HepG2 (cell line): Measurements from ENCODE around the gene RBBP8NL. TPM values are rescaled to one million over a fixed set of nuclear protein-coding genes. Genes with fewer than 3 reads are reported as not detected.

ENCODE experiments used
- ATAC-seq: fragments of 200-7000 bp; cut with Tn5 transposase; 3 replicates; pipeline ENCODE4 v1.9.1; 2020; ENCODE audit warnings: mild to moderate bottlenecking, moderate library complexity
- BruUV-seq: library from RNA; stranded (reverse); fragments of 400-500 nt; replicated peaks from 2 replicates; lab custom pipeline; 2021; lab: Mats Ljungman, UMichigan
- CTCF ChIA-PET: fragments of 300-600 bp; formaldehyde crosslinking; extraction: SDS; loops from one replicate; lab custom pipeline; 2021; ENCODE audit warnings: low total read pairs, inconsistent platforms, low intra/inter-chr PET ratio; lab: Yijun Ruan, JAX
- POLR2A ChIA-PET: fragments of 350-600 bp; sonication (Branson Sonifier 250); formaldehyde crosslinking; loops from one replicate; lab custom pipeline; 2020; ENCODE audit warnings: antibody characterized with exemption, inconsistent platforms; lab: Yijun Ruan, JAX
- DNase-seq: peaks from one replicate; pipeline ENCODE4 v3.0.0-alpha.2; 2015; ENCODE audit warnings: low spot score
- FAIRE-seq: peaks from 3 replicates; lab custom pipeline; 2011; peaks lifted over from hg19 to GRCh38; lab: Jason Lieb, UNC
- H2AFZ ChIP-seq: one replicate; pipeline ENCODE4 v1.6.1; 2011; ENCODE audit warnings: low read length, inconsistent platforms
- H3K27ac ChIP-seq: fragments of 300-600 bp; 3 replicates; pipeline ENCODE4 v1.8.0; 2011; ENCODE audit warnings: mixed run types, mild to moderate bottlenecking, mixed read lengths, low read length, inconsistent platforms; ENCODE audit not compliant: insufficient read depth; ENCODE audit errors: extremely low read length
- H3K27me3 ChIP-seq, 2 experiments: fragments of 200-600 bp in 1 of 2; 2 replicates in 1 of 2; 3 replicates in 1 of 2; pipeline versions ENCODE4 v1.6.0 to v1.8.0; 2011; ENCODE audit warnings: low read length in 2 of 2, mild to moderate bottlenecking in 2 of 2, moderate library complexity in 2 of 2, inconsistent platforms in 1 of 2; ENCODE audit not compliant: insufficient read depth in 2 of 2, control insufficient read depth in 1 of 2
- H3K36me3 ChIP-seq, 2 experiments: fragments of 200-600 bp in 1 of 2; replicated peaks in 1 of 2; 2 replicates in 1 of 2; 3 replicates in 1 of 2; pipeline versions ENCODE4 v1.5.1 to v1.8.0; 2011; ENCODE audit warnings: low read length in 2 of 2, inconsistent platforms in 1 of 2; ENCODE audit not compliant: insufficient read depth in 2 of 2, control insufficient read depth in 1 of 2
- H3K4me1 ChIP-seq: 2 replicates; pipeline ENCODE4 v1.5.1; 2012; ENCODE audit warnings: low read length, inconsistent platforms; ENCODE audit not compliant: insufficient read depth
- H3K4me2 ChIP-seq: 2 replicates; pipeline ENCODE4 v1.6.0; 2011; ENCODE audit warnings: low read depth, low read length, inconsistent platforms
- H3K4me3 ChIP-seq, 3 experiments: fragments of 200-600 bp in 1 of 3; sonication (generic), shearing (Covaris generic) in 1 of 3; replicated peaks in 1 of 3; 2 replicates each; pipeline ENCODE4 v1.5.1; 2011 to 2016; ENCODE audit warnings: low read length in 3 of 3, inconsistent platforms in 2 of 3, low read depth in 2 of 3, mild to moderate bottlenecking in 2 of 3, control low read depth in 1 of 3, mixed read lengths in 1 of 3; ENCODE audit not compliant: insufficient read depth in 1 of 3
- H3K79me2 ChIP-seq: one replicate; pipeline ENCODE4 v1.6.1; 2011; ENCODE audit warnings: low read length, inconsistent platforms; ENCODE audit not compliant: insufficient read depth
- H3K9ac ChIP-seq: 2 replicates; pipeline ENCODE4 v1.6.0; 2011; ENCODE audit warnings: mild to moderate bottlenecking, low read depth, low read length, inconsistent platforms; ENCODE audit not compliant: insufficient read depth
- H3K9me3 ChIP-seq: 2 replicates; pipeline ENCODE4 v1.5.1; 2012; ENCODE audit warnings: mild to moderate bottlenecking, low read length
- H4K20me1 ChIP-seq: 2 replicates; pipeline ENCODE4 v1.6.0; 2011; ENCODE audit warnings: inconsistent platforms, mild to moderate bottlenecking, low read length, moderate library complexity; ENCODE audit not compliant: insufficient read depth
- CCDC6 ChIP-seq: sonication (generic); formaldehyde crosslinking; IDR thresholded peaks from 2 replicates; pipeline ENCODE4 v1.8.1; 2022; ENCODE audit warnings: mild to moderate bottlenecking, missing genetic modification reagents, moderate library complexity
- EEA1 ChIP-seq: sonication (generic); formaldehyde crosslinking; IDR thresholded peaks from 2 replicates; pipeline ENCODE4 v1.5.1; 2020; ENCODE audit warnings: mild to moderate bottlenecking, missing genetic modification reagents, borderline replicate concordance
- EP300 ChIP-seq, 3 experiments: sonication (generic) in 1 of 3; formaldehyde crosslinking in 1 of 3; IDR thresholded peaks; 2 replicates each; pipeline versions ENCODE4 v1.5.1 to v1.6.1; 2011 to 2020; ENCODE audit warnings: low read depth in 2 of 3, low read length in 2 of 3, borderline replicate concordance in 1 of 3, improper control_type of control experiment in 1 of 3, mild to moderate bottlenecking in 1 of 3, missing genetic modification reagents in 1 of 3, moderate library complexity in 1 of 3
- GABPA ChIP-seq, 2 experiments: IDR thresholded peaks; 2 replicates each; pipeline ENCODE4 v1.6.1; 2011 to 2016; ENCODE audit warnings: low read depth in 2 of 2, low read length in 1 of 2, missing biosample characterization in 1 of 2, missing genetic modification characterization in 1 of 2
- KLF11 ChIP-seq: IDR thresholded peaks from 2 replicates; pipeline ENCODE4 v1.6.1; 2016; ENCODE audit warnings: missing compliant biosample characterization
- NBN ChIP-seq: fragments of 450-650 bp; conservative IDR thresholded peaks from 2 replicates; pipeline ENCODE4 v1.6.1; 2017
- NFATC3 ChIP-seq: sonication (generic); formaldehyde crosslinking; IDR thresholded peaks from 2 replicates; pipeline ENCODE4 v1.5.1; 2020; ENCODE audit warnings: mild to moderate bottlenecking, missing genetic modification reagents
- PAX8 ChIP-seq: sonication (generic); formaldehyde crosslinking; IDR thresholded peaks from 2 replicates; pipeline ENCODE4 v1.8.0; 2022; ENCODE audit warnings: mild to moderate bottlenecking, missing genetic modification reagents, borderline replicate concordance
- RORA ChIP-seq: sonication (generic); formaldehyde crosslinking; IDR thresholded peaks from 2 replicates; pipeline ENCODE4 v1.5.0; 2020; ENCODE audit warnings: mild to moderate bottlenecking, missing genetic modification reagents, moderate library complexity
- SNAPC4 ChIP-seq: sonication (generic); formaldehyde crosslinking; IDR thresholded peaks from 2 replicates; pipeline ENCODE4 v1.4.0; 2020; ENCODE audit warnings: mild to moderate bottlenecking, missing genetic modification reagents
- SP1 ChIP-seq, 2 experiments: fragments of 450-650 bp in 1 of 2; sonication (generic) in 1 of 2; formaldehyde crosslinking in 1 of 2; IDR thresholded peaks; 2 replicates each; pipeline versions ENCODE4 v1.4.0 to v1.6.1; 2016 to 2020; ENCODE audit warnings: missing genetic modification reagents in 1 of 2
- SRSF4 ChIP-seq: fragments of 200-400 bp; formaldehyde crosslinking; IDR thresholded peaks from one replicate; pipeline ENCODE4 v1.6.1; 2018; ENCODE audit warnings: mild to moderate bottlenecking, low read depth, low read length, moderate library complexity; ENCODE audit not compliant: poor library complexity, severe bottlenecking
- ZFP82 ChIP-seq: sonication (generic); formaldehyde crosslinking; IDR thresholded peaks from 2 replicates; pipeline ENCODE4 v1.5.1; 2020; ENCODE audit warnings: mild to moderate bottlenecking, missing genetic modification reagents, borderline replicate concordance
- ZNF619 ChIP-seq: sonication (generic); formaldehyde crosslinking; IDR thresholded peaks from 2 replicates; pipeline ENCODE4 v1.4.0; 2020; ENCODE audit warnings: mild to moderate bottlenecking, missing genetic modification reagents
- ZNF749 ChIP-seq: sonication (generic); formaldehyde crosslinking; IDR thresholded peaks from 2 replicates; pipeline ENCODE4 v1.8.0; 2022; ENCODE audit warnings: mild to moderate bottlenecking, missing genetic modification reagents, moderate library complexity, borderline replicate concordance
- ZNF788 ChIP-seq: sonication (generic); formaldehyde crosslinking; IDR thresholded peaks from 2 replicates; pipeline ENCODE4 v1.5.0; 2020; ENCODE audit warnings: mild to moderate bottlenecking, missing genetic modification reagents, borderline replicate concordance
- WGBS: methylation state at CpG from one replicate; pipeline ENCODE4 v1.1.6; 2017; ENCODE audit warnings: low lambda C conversion rate; 5-methylcytosine and 5-hydroxymethylcytosine counted together
- in situ Hi-C: cut with HindIII; loops from 2 replicates; pipeline ENCODE4 v1.10.0; 2017; ENCODE audit warnings: low pct_unique_long_range_greater_than_20kb; ENCODE audit not compliant: extremely low pct_ligation_motif_present
- intact Hi-C: fragments of 100-400 bp; cut with micrococcal nuclease; formaldehyde crosslinking; loops from one replicate; pipeline ENCODE4 v1.10.0; 2022; ENCODE audit not compliant: unreplicated experiment
- polyA plus RNA-seq, 8 experiments: library from polyadenylated mRNA; depleted of rRNA in 3 of 8; stranded (reverse) in 7 of 8; unstranded in 1 of 8; fragments of >200 nt; fragmentation: Illumina TruSeq in 4 of 8; extraction: Trizol in 4 of 8; gene quantifications; 2 replicates each; pipeline versions ENCODE4 v1.2.1 to v1.2.3, GENCODE V29; 2011 to 2016; ENCODE audit warnings: low read depth in 4 of 8, missing spikeins in 1 of 8, mixed read lengths in 1 of 8; ENCODE audit not compliant: insufficient read depth in 1 of 8
- total RNA-seq, 5 experiments: library from RNA; depleted of rRNA; stranded (reverse); fragments of >200 nt; fragmentation: Illumina TruSeq; extraction: Trizol; gene quantifications; 2 replicates each; pipeline ENCODE4 v1.2.3, GENCODE V29; 2016; ENCODE audit warnings: low read depth in 1 of 5

Gene RBBP8NL
- total and polyA plus RNA-seq, 2 of the 13 experiments (the other 11 are each of a cell fraction or from before 2014, with no cell fraction given), result 0.69 to 0.86 TPM

- TF ChIP-seq SRSF4 (no peak), ZNF788 (no peak), GABPA (IDR thresholded peaks at IDR 0.05; ENCODE audit: low read depth, low read length) (no peak), GABPA (CRISPR knock-in tag; IDR thresholded peaks at IDR 0.05; ENCODE audit: low read depth) (no peak), RORA (CRISPR knock-in tag) (no peak), ZNF749 (no peak), CCDC6 (CRISPR knock-in tag) (no peak)
These were observed 34.5 kb upstream of the RBBP8NL start (continued) for GRCh38 chr20:62461834-62462233.

- H4K20me1 ChIP-seq, result no peaks in the 10 kb centered on the region; the same call in 1 of the 2 replicates
- no peak overlapping the region for H3K27ac ChIP-seq
- no peak for DNase-seq
- no peaks in the 10 kb centered on the region for H3K9me3 ChIP-seq
- H3K27me3 ChIP-seq, result peaks cover 29 to 72% of the 10 kb centered on the region in 2 experiments
- intact Hi-C loops, result no loop called here
- POLR2A ChIA-PET, result interaction anchor here (1.1 kb wide), 1 partner anchor 92 kb away, joined by 3 read pairs; no protein-coding TSS in a partner anchor
- H3K4me2 ChIP-seq, result no peak overlapping the region
- in situ Hi-C loops, result no loop called here
- H3K79me2 ChIP-seq, result no peaks in the 10 kb centered on the region
- no peak overlapping the region for H3K9ac ChIP-seq
- no peak for ATAC-seq
- no peaks in the 10 kb centered on the region for H3K4me1 ChIP-seq
- no TSS peak for BruUV-seq
- CTCF ChIA-PET, result no interaction called here
- H3K4me3 ChIP-seq, result no peak overlapping the region
- H2AFZ ChIP-seq, result no peak overlapping the region
- no peak for FAIRE-seq
- no peaks in the 10 kb centered on the region for H3K36me3 ChIP-seq
- WGBS, result 49% methylated on average over 10 of the region's 10 CpGs
- TF ChIP-seq SP1 (IDR thresholded peaks at IDR 0.05) (no peak), SP1 (CRISPR knock-in tag; IDR thresholded peaks at IDR 0.05) (no peak), NBN (no peak), ZFP82 (no peak), SNAPC4 (CRISPR knock-in tag) (no peak), KLF11 (CRISPR knock-in tag) (no peak), EP300 (IDR thresholded peaks at IDR 0.05; ENCODE audit: low read depth in 2 of 2, low read length in 2 of 2) (no peak), EP300 (CRISPR knock-in tag; IDR thresholded peaks at IDR 0.05; ENCODE audit: borderline replicate concordance) (no peak), PAX8 (no peak), ZNF619 (CRISPR knock-in tag) (no peak), NFATC3 (CRISPR knock-in tag) (no peak), EEA1 (CRISPR knock-in tag) (no peak)
These were observed 33.8 kb upstream of the RBBP8NL start for GRCh38 chr20:62461157-62461556.
